NCI-H2196 treated with DMSO at 0.1 percent for 48 hours (cell line): ENCODE results near the gene ACAP3.

Experiments
- DNase-seq: peaks from one replicate; lab custom pipeline; 2025; ENCODE audit not compliant: unreplicated experiment; lab: John Stamatoyannopoulos, UW

The ACAP3 gene

GRCh38 chr1:1307923-1308755 is at the start of gene ACAP3, which contains the start of gene PUSL1:
Gene ACAP3, minus strand, starts transcription at chr1:1307930. Its CDS starts 115 bp downstream, at chr1:1307815.
Gene PUSL1, plus strand, starts transcription at chr1:1308597. Its CDS starts 47 bp downstream, at chr1:1308644.
- DNase-seq, result peak; percentile 83

- no peak for DNase-seq
Observed at GRCh38 chr1:1356796-1357401, 49.2 kb upstream of the ACAP3 start.

GRCh38 chr1:1356166-1356795 is 48.6 kb upstream of the ACAP3 start:
- no peak for DNase-seq

GRCh38 chr1:1355416-1355815 is 47.7 kb upstream of the ACAP3 start:
- DNase-seq, result peak; percentile 56

GRCh38 chr1:1354271-1355247 is 46.8 kb upstream of the ACAP3 start:
- no peak for DNase-seq

- DNase-seq, result no peak
Observed at GRCh38 chr1:1353389-1354151, 45.8 kb upstream of the ACAP3 start.

GRCh38 chr1:1352786-1353388 is 45.2 kb upstream of the ACAP3 start:
- DNase-seq, result no peak

- no peak for DNase-seq
Observed at GRCh38 chr1:1351511-1352427, 44.0 kb upstream of the ACAP3 start.

- peak; percentile 28 for DNase-seq
Observed at GRCh38 chr1:1349256-1350012, 41.7 kb upstream of the ACAP3 start, which contains the start of gene DVL1. Gene DVL1, minus strand, starts transcription at chr1:1349418. Its CDS starts 353 bp downstream, at chr1:1349065.

GRCh38 chr1:1348420-1349255 is 40.9 kb upstream of the ACAP3 start:
- DNase-seq, result no peak

- DNase-seq, result no peak
Observed at GRCh38 chr1:1347663-1348419, 40.1 kb upstream of the ACAP3 start.

GRCh38 chr1:1347026-1347595 is 39.4 kb upstream of the ACAP3 start:
- no peak for DNase-seq

- DNase-seq, result no peak
Observed at GRCh38 chr1:1346501-1346890, 38.8 kb upstream of the ACAP3 start.

- DNase-seq, result no peak
Observed at GRCh38 chr1:1345860-1346500, 38.2 kb upstream of the ACAP3 start.

- no peak for DNase-seq
Observed at GRCh38 chr1:1345384-1345783, 37.7 kb upstream of the ACAP3 start.
